ENCODE data around the gene RALGAPA1.
"Not testable (repeated sequence)": the region's sequence is repeated elsewhere in the genome, so short reads cannot be mapped to it uniquely, and the experiment has no call there.

RALGAPA1 gene

DNA sequence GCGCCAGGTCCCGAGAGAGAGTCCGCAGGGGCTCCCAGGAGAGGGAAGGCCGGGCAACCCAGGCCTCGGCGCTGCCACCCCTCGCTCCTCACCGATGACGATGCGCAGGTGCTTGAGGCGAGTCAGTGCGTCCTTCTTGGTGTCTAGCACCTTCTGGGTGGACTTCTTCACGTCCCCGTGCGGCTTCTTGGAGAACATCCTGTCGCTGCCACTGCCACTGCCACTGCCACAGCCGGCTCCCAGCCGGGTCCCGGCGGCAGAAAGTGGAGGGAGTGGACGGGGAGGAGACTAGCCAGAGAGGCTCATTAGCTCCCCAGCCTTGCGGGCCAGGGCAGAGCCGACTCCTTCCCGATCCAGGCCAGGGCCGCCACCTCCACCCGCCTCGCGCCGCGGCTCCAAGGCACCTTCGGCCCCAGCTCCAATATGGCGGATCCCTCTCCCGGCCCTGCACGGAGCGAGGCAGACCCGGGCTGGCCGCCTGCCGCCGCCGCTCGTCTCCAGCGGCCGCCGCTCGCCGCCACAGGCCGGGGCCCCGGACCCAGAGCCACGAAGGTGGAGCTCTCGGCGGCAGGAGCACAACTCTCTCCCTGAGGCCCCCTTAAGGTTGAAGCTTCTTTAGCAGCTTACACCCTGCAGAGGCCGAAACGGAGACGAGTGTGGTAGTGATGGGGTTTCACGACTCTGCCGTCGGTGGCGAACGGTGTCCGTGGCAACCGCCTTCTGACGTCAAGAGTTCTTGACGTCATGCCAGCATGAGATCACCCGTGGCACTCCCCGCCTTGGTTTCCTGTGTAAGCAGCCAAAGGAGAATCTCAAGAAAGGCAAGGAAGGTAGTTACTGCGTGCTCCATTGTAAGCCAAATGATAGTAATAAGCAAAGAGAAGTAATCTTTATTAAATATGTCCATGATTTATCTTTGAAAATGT, at the start of gene RALGAPA1:
Gene RALGAPA1 (minus strand): TSS at position 658 of the 926 bp plus-strand sequence. CDS start 460 bp downstream, at position 198.
- peak; percentile 91 for DNase-seq

DNA sequence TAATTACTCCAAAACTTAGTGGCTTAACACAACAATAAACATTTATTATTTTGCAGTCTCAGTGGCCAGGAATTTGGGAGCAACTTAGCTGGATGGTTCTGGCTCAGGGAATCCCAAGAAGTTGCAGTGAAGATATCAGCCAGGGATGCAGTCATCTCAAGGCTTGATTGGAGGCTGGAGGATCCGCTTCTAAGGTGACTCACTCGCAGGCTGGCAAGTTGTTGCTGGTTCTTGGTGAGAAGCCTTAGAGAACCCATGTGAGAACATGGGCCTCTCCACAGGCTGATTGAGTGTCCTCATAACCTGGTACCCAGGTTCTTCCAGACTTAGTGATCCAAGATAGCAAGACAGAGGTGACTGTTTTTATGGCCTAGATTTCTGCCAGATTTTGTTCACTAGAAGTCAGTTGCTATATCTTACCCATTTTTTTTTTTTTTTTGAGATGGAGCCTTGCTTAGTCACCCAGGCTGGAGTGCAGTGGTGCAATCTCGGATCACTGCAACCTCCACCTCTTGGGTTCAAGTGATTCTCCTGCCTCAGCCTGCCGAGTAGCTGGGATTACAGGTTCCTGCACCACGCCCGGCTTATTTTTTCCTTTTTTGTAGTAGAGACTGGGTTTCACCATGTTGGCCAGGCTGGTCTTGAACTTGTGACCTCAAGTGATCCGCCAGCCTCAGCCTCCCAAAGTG, 49.6 kb upstream of the RALGAPA1 start:
- DNase-seq = no peak

GRCh38 chr14:35855876-35856481, 46.9 kb upstream of the RALGAPA1 start:
- DNase-seq = no peak

DNA sequence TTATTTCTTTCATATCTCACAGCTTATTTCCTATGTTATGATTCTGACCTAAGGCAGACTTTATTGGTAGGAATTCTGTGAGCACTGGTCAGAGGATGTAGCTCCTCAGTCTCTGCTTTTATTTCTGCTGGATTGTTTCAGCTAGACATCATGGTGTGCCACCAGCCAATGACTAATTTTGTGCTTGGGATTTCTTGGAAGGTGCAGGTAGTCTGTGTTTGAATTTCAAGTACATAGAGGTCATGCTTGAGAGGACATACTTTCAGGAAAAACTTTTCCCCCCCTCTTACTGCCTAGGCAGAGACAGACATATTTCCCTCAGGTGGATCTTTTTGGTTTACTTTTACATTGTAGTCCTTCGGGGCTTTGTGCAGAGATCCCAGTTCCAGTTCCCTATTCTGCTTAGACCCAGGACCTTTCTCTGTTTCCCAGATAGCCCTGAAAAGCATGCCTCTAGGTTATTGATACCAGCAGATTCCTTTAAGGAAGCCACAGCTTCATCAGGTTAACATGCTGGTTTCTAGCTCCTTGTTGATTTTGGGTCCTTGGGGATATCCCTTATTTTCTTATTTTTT, 45.7 kb upstream of the RALGAPA1 start:
- DNase-seq = no peak

DNA sequence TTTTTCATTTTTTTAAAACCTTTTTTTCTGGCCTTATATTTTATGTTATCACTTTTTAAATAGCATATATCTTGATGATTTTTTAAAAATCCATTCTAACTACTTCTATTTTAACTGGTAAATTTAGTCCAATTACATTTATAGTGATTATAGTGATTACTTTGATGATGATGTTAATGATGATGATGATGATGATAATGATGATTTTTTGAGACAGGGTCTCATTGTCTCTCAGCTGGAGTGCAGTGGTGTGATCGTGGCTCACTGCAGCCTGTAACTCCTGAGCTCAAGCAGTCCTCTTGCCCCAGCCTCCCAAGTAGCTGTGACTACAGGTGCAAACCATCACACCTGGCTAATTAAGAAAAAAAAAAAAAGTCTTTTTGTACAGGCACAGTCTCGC, 44.1 kb upstream of the RALGAPA1 start:
- no peak for DNase-seq

GRCh38 chr14:35851823-35852222, 42.7 kb upstream of the RALGAPA1 start:
- no peak for DNase-seq

GRCh38 chr14:35849122-35849521, 40.0 kb upstream of the RALGAPA1 start:
- no peak for DNase-seq

- no peak for DNase-seq
Observed at GRCh38 chr14:35847636-35848035, 38.5 kb upstream of the RALGAPA1 start.

DNA sequence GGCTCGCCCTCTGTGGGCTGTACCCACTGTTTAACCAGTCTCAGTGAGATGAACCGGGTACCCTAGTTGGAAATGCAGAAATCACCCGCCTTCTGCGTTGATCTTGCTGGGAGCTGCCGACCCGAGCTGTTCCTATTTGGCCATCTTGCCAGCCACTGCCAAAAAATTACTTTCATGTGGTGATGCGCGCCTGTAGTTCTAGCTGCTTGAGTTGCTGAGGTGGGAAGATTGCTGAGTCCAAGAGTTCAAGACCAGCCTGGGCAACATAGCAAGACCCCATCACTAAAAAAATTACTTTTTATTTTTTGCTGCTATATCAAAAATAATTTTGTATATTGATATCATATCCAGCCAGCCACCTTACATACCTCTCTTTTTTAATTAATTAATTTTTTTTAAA, 35.4 kb upstream of the RALGAPA1 start:
- no peak for DNase-seq

- DNase-seq = not testable (repeated sequence)
Observed at GRCh38 chr14:35842245-35842644, 33.1 kb upstream of the RALGAPA1 start.

- DNase-seq = not testable (repeated sequence)
Observed at GRCh38 chr14:35841704-35842103, 32.6 kb upstream of the RALGAPA1 start.

GRCh38 chr14:35835208-35835982, 26.3 kb upstream of the RALGAPA1 start:
- DNase-seq = no peak

- no peak for DNase-seq
Observed at GRCh38 chr14:35829449-35829848, 20.4 kb upstream of the RALGAPA1 start.

GRCh38 chr14:35827678-35828472, 18.8 kb upstream of the RALGAPA1 start:
- DNase-seq = no peak

GRCh38 chr14:35826952-35827416, 17.9 kb upstream of the RALGAPA1 start:
- no peak for DNase-seq

DNA sequence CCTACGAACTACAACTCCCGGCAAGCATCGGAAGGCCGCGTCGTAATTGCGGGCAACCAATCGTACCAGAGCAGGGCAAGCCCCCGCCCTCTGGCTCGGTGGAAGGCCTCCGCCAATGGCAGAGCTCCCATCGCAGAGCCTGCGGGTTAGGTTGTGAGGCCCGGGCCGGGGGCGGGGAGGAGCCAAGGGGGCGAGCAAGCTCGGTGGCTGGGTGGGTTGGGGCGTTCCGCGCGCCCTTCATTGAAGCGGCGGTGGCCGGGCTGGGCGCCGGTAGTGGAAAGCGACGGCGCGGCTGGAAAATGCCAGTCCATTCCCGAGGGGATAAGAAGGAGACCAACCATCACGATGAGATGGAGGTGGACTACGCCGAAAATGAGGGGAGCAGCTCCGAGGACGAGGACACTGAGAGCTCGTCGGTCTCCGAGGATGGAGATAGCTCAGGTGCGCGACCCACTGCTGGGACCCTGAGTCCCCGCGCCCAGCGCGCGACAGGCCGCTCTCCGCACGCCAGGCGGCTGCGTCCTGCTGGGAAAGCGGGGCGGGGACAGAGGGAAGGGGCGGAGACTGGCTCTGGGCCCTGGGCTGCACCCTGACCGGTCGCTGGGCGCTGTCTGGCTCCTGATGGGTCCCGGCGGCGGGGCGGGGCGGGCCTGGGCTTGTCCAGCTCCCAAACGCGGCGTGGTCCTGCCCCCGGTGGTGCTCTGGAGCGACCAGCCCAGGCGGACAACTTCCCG, 17.3 kb upstream of the RALGAPA1 start, which contains the start of gene BRMS1L:
Gene BRMS1L (plus strand): TSS at position 121 of the 734 bp plus-strand sequence. CDS start 179 bp downstream, at position 300.
- DNase-seq = peak; percentile 99

- no peak for DNase-seq
Observed at GRCh38 chr14:35825968-35826217, 16.8 kb upstream of the RALGAPA1 start.

DNA sequence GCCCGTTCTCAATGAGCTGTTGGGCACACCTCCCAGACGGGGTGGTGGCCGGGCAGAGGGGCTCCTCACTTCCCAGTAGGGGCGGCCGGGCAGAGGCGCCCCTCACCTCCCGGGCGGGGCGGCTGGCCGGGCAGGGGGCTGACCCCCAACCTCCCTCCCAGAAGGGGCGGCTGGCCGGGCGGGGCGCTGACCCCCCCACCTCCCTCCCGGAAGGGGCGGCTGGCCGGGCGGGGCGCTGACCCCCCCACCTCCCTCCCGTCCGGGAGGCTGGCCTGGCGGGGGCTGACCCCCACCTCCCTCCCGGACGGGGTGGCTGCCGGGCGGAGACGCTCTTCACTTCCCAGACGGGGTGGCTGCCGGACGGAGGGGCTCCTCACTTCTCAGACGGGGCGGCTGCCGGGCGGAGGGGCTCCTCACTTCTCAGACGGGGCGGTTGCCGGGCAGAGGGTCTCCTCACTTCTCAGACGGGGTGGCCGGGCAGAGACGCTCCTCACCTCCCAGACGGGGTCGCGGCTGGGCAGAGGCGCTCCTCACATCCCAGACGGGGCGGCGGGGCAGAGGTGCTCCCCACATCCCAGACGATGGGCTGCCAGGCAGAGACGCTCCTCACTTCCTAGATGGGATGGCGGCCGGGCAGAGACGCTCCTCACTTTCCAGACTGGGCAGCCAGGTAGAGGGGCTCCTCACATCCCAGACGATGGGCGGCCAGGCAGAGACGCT, 15.5 kb upstream of the RALGAPA1 start:
- DNase-seq = not testable (repeated sequence)

- DNase-seq = no peak
Observed at GRCh38 chr14:35822501-35822900, 13.4 kb upstream of the RALGAPA1 start.
